Tibial nerve (tissue), 4 donors: ENCODE measurements around the gene SYNJ2. TPM values are rescaled to one million over a fixed set of nuclear protein-coding genes. Genes with fewer than 3 reads are reported as not detected.

Source experiments
- DNase-seq, 2 donors: peaks; one replicate each; pipeline ENCODE4 v3.0.0-alpha.2; 2019; ENCODE audit warnings: low spot score in 2 of 2
- H3K27ac ChIP-seq, 4 donors: fragments of 200-600 bp; sonication (generic) in 3 of 4; one replicate each; pipeline ENCODE4 v1.5.1; 2017 to 2019; ENCODE audit warnings: mild to moderate bottlenecking in 1 of 4
- H3K27me3 ChIP-seq, 2 donors: fragments of 200-600 bp; sonication (generic) in 1 of 2; one replicate each; pipeline versions ENCODE4 v1.5.1 to v1.6.0; 2017 to 2019
- H3K36me3 ChIP-seq, 3 donors: fragments of 200-600 bp; sonication (generic); one replicate each; pipeline ENCODE4 v1.5.1; 2018 to 2019
- H3K4me1 ChIP-seq, 4 donors: fragments of 200-600 bp; sonication (generic) in 3 of 4; one replicate each; pipeline ENCODE4 v1.5.1; 2017 to 2019
- H3K4me3 ChIP-seq, 4 donors: fragments of 200-600 bp; sonication (generic) in 3 of 4; one replicate each; pipeline ENCODE4 v1.5.1; 2017 to 2019; ENCODE audit warnings: mild to moderate bottlenecking in 1 of 4, moderate library complexity in 1 of 4
- H3K9me3 ChIP-seq, 4 donors: fragments of 200-600 bp; sonication (generic) in 3 of 4; one replicate each; pipeline ENCODE4 v1.5.1; 2017 to 2019
- CTCF ChIP-seq, 5 experiments: fragments of 200-600 bp in 3 of 5; fragments of 450-650 bp in 2 of 5; sonication (generic) in 3 of 5; IDR thresholded peaks; one replicate each; pipeline ENCODE4 v1.5.1; 2016 to 2019; ENCODE audit warnings: antibody characterized with exemption in 5 of 5, mild to moderate bottlenecking in 3 of 5, moderate library complexity in 2 of 5
- EP300 ChIP-seq, 2 donors: sonication (generic); formaldehyde crosslinking; IDR thresholded peaks; one replicate each; pipeline ENCODE4 v1.6.1; 2017; ENCODE audit warnings: antibody characterized with exemption in 2 of 2, mild to moderate bottlenecking in 1 of 2
- POLR2A ChIP-seq, 2 donors: fragments of 450-650 bp; IDR thresholded peaks; one replicate each; pipeline ENCODE4 v1.6.1; 2017; ENCODE audit warnings: antibody characterized with exemption in 2 of 2, mild to moderate bottlenecking in 2 of 2, moderate library complexity in 2 of 2
- WGBS, 2 donors: methylation state at CpG; one replicate each; pipeline ENCODE4 v1.1.5; 2018; 5-methylcytosine and 5-hydroxymethylcytosine counted together
- total RNA-seq, 4 donors: library from RNA; depleted of rRNA; stranded (reverse); fragments of >200 nt; gene quantifications; one replicate each; pipeline ENCODE4 v1.1.0, GENCODE V29; 2016

SYNJ2 gene
- total RNA-seq, 4 donors from 2014 or later, result 4.4 to 10.5 (median 5.6) TPM

GRCh38 chr6:157956171-157956730 lies 25.4 kb upstream of the SYNJ2 start:
- DNase-seq, result no peak
- TF ChIP-seq POLR2A (IDR thresholded peaks at IDR 0.05) (no peak), CTCF (IDR thresholded peaks at IDR 0.05) (no peak), EP300 (IDR thresholded peaks at IDR 0.05) (no peak)
- no peak overlapping the region for H3K27ac ChIP-seq
- H3K27me3 ChIP-seq, result no peaks in the 10 kb centered on the region
- peaks cover 0 to 9% (median 0%) of the 10 kb centered on the region in 4 donors for H3K4me1 ChIP-seq
- WGBS, 2 donors, result 90 to 91% methylated on average over 12 of the region's 12 CpGs
- H3K36me3 ChIP-seq, result no peaks in the 10 kb centered on the region
- peaks cover 0 to 29% (median 8%) of the 10 kb centered on the region in 4 donors for H3K9me3 ChIP-seq
- H3K4me3 ChIP-seq, result no peak overlapping the region

- 100% methylated on average over 1 of the region's 1 CpG for WGBS, 2 donors
- Histone ChIP-seq H3K27me3 (no peaks in the 10 kb centered on the region), H3K36me3 (no peaks in the 10 kb centered on the region), H3K4me3 (no peak overlapping the region), H3K4me1 (no peaks in the 10 kb centered on the region), H3K27ac (no peak overlapping the region), H3K9me3 (peaks cover 0 to 29% (median 8%) of the 10 kb centered on the region in 4 donors)
- TF ChIP-seq EP300 (IDR thresholded peaks at IDR 0.05) (no peak), CTCF (IDR thresholded peaks at IDR 0.05) (no peak), POLR2A (IDR thresholded peaks at IDR 0.05) (no peak)
- DNase-seq, result no peak
Measured at GRCh38 chr6:157959451-157960227, 22.0 kb upstream of the SYNJ2 start.

- no peak for DNase-seq
- no peak overlapping the region for H3K4me3 ChIP-seq
Measured at GRCh38 chr6:157961153-157961831, 20.4 kb upstream of the SYNJ2 start.

GRCh38 chr6:157961832-157962575 lies 19.7 kb upstream of the SYNJ2 start:
- 85 to 87% methylated on average over 13 of the region's 13 CpGs for WGBS, 2 donors
- no peaks in the 10 kb centered on the region for H3K4me1 ChIP-seq
- no peak overlapping the region for H3K4me3 ChIP-seq
- H3K27me3 ChIP-seq, result no peaks in the 10 kb centered on the region
- H3K36me3 ChIP-seq, result no peaks in the 10 kb centered on the region
- TF ChIP-seq CTCF (IDR thresholded peaks at IDR 0.05) (no peak), EP300 (IDR thresholded peaks at IDR 0.05) (no peak), POLR2A (IDR thresholded peaks at IDR 0.05) (no peak)
- H3K27ac ChIP-seq, result no peak overlapping the region
- peaks cover 0 to 29% (median 8%) of the 10 kb centered on the region in 4 donors for H3K9me3 ChIP-seq
- no peak for DNase-seq

More at GRCh38 chr6:157961153-157961831, 20.4 kb upstream of the SYNJ2 start:
- H3K4me1 ChIP-seq, result no peaks in the 10 kb centered on the region
- no peaks in the 10 kb centered on the region for H3K36me3 ChIP-seq
- no peaks in the 10 kb centered on the region for H3K27me3 ChIP-seq
- H3K27ac ChIP-seq, result no peak overlapping the region
- TF ChIP-seq POLR2A (IDR thresholded peaks at IDR 0.05) (no peak), EP300 (IDR thresholded peaks at IDR 0.05) (no peak), CTCF (IDR thresholded peaks at IDR 0.05) (no peak)
- 74 to 85% methylated on average over 5 of the region's 5 CpGs for WGBS, 2 donors
- peaks cover 0 to 29% (median 8%) of the 10 kb centered on the region in 4 donors for H3K9me3 ChIP-seq
